Astrocyte (in vitro differentiated cells and primary cell): ENCODE data around the gene TRAK1. TPM values are rescaled to one million over a fixed set of nuclear protein-coding genes. Genes with fewer than 3 reads are reported as not detected.

Experiments used
- DNase-seq: peaks from one replicate; pipeline ENCODE4 v3.0.0-alpha.2; 2010; ENCODE audit warnings: low read depth
- FAIRE-seq: peaks from 2 replicates; lab custom pipeline; 2011; peaks lifted over from hg19 to GRCh38; lab: Jason Lieb, UNC
- H2AFZ ChIP-seq: 2 replicates; pipeline ENCODE4 v1.6.0; 2012; ENCODE audit warnings: low read depth, low read length, inconsistent platforms
- H3K27ac ChIP-seq: 2 replicates; pipeline ENCODE4 v1.5.1; 2011; ENCODE audit warnings: low read depth, low read length, inconsistent platforms
- H3K27me3 ChIP-seq: 2 replicates; pipeline ENCODE4 v1.6.0; 2011; ENCODE audit warnings: low read length, inconsistent platforms; ENCODE audit not compliant: insufficient read depth
- H3K36me3 ChIP-seq: 2 replicates; pipeline ENCODE4 v1.5.1; 2011; ENCODE audit warnings: low read length, inconsistent platforms; ENCODE audit not compliant: insufficient read depth
- H3K4me1 ChIP-seq: 2 replicates; pipeline ENCODE4 v1.5.1; 2011; ENCODE audit warnings: low read length, inconsistent platforms; ENCODE audit not compliant: insufficient read depth
- H3K4me2 ChIP-seq: 2 replicates; pipeline ENCODE4 v1.6.0; 2012; ENCODE audit warnings: low read length, inconsistent platforms
- H3K4me3 ChIP-seq: 2 replicates; pipeline ENCODE4 v1.5.1; 2011; ENCODE audit warnings: low read depth, mild to moderate bottlenecking, low read length, inconsistent platforms; ENCODE audit not compliant: insufficient read depth
- H3K79me2 ChIP-seq: 2 replicates; pipeline ENCODE4 v1.6.0; 2012; ENCODE audit warnings: mild to moderate bottlenecking, low read length, inconsistent platforms; ENCODE audit not compliant: insufficient read depth
- H3K9ac ChIP-seq: 2 replicates; pipeline ENCODE4 v1.6.0; 2012; ENCODE audit warnings: mild to moderate bottlenecking, low read length, inconsistent platforms
- H3K9me3 ChIP-seq: 2 replicates; pipeline ENCODE4 v1.5.1; 2012; ENCODE audit warnings: low read depth, mild to moderate bottlenecking, low read length, inconsistent platforms; ENCODE audit not compliant: insufficient read depth
- H4K20me1 ChIP-seq: 2 replicates; pipeline ENCODE4 v1.6.0; 2012; ENCODE audit warnings: low read length, inconsistent platforms; ENCODE audit not compliant: insufficient read depth
- H3K27ac Mint-ChIP-seq: one replicate; pipeline ENCODE4 v1.8.0; 2021; ENCODE audit warnings: mild to moderate bottlenecking, mixed read lengths; ENCODE audit not compliant: unreplicated experiment
- H3K27me3 Mint-ChIP-seq: one replicate; pipeline ENCODE4 v1.8.0; 2021; ENCODE audit warnings: low read depth, mixed read lengths; ENCODE audit not compliant: unreplicated experiment
- H3K36me3 Mint-ChIP-seq: one replicate; pipeline ENCODE4 v1.8.0; 2021; ENCODE audit warnings: low read depth, mixed read lengths; ENCODE audit not compliant: unreplicated experiment
- H3K4me1 Mint-ChIP-seq: one replicate; pipeline ENCODE4 v1.8.0; 2021; ENCODE audit warnings: low read depth, mixed read lengths; ENCODE audit not compliant: unreplicated experiment
- H3K4me3 Mint-ChIP-seq: one replicate; pipeline ENCODE4 v1.8.0; 2021; ENCODE audit warnings: mild to moderate bottlenecking, moderate library complexity, mixed read lengths; ENCODE audit not compliant: unreplicated experiment
- H3K9me3 Mint-ChIP-seq: one replicate; pipeline ENCODE4 v1.8.0; 2021; ENCODE audit warnings: mild to moderate bottlenecking, mixed read lengths; ENCODE audit not compliant: unreplicated experiment
- CTCF ChIP-seq: IDR thresholded peaks from 2 replicates; pipeline ENCODE4 v1.5.1; 2011; ENCODE audit warnings: low read depth, mild to moderate bottlenecking, inconsistent platforms, low read length, moderate library complexity; ENCODE audit not compliant: insufficient read depth
- EZH2 ChIP-seq: IDR thresholded peaks from 2 replicates; pipeline ENCODE4 v1.6.1; 2012; ENCODE audit warnings: mild to moderate bottlenecking, low read length, inconsistent platforms; ENCODE audit not compliant: insufficient read depth
- total RNA-seq: library from RNA; stranded (reverse); gene quantifications from 2 replicates; pipeline ENCODE4 v1.2.1, GENCODE V29; 2021

Gene TRAK1
- total RNA-seq, 1 donor from 2014 or later = 56.2 TPM

GRCh38 chr3:42271786-42272185 is 180.6 kb downstream of the TRAK1 start:
- no peak overlapping the region for H3K4me2 ChIP-seq
- no peak overlapping the region for H2AFZ ChIP-seq
- TF ChIP-seq CTCF (no peak), EZH2 (no peak)
- peaks cover 16% of the 10 kb centered on the region for H3K9me3 Mint-ChIP-seq
- no peak overlapping the region for H3K4me3 Mint-ChIP-seq
- no peak overlapping the region for H3K4me3 ChIP-seq
- H3K4me1 Mint-ChIP-seq = no peaks in the 10 kb centered on the region
- peaks cover 53% of the 10 kb centered on the region for H3K27me3 Mint-ChIP-seq
- H4K20me1 ChIP-seq = no peaks in the 10 kb centered on the region
- H3K27me3 ChIP-seq = peaks cover 24% of the 10 kb centered on the region
- no peak overlapping the region for H3K27ac Mint-ChIP-seq
- no peak overlapping the region for H3K27ac ChIP-seq
- no peaks in the 10 kb centered on the region for H3K79me2 ChIP-seq
- DNase-seq = no peak
- no peaks in the 10 kb centered on the region for H3K4me1 ChIP-seq
- no peak overlapping the region for H3K9ac ChIP-seq
- no peak for FAIRE-seq
- no peaks in the 10 kb centered on the region for H3K9me3 ChIP-seq
- H3K36me3 ChIP-seq = no peaks in the 10 kb centered on the region
- no peaks in the 10 kb centered on the region for H3K36me3 Mint-ChIP-seq

GRCh38 chr3:42273361-42273760 is 182.2 kb downstream of the TRAK1 start:
- Mint-ChIP-seq H3K27ac (no peak overlapping the region), H3K36me3 (no peaks in the 10 kb centered on the region), H3K27me3 (peaks cover 52% of the 10 kb centered on the region), H3K9me3 (peaks cover 12% of the 10 kb centered on the region), H3K4me1 (no peaks in the 10 kb centered on the region), H3K4me3 (no peak overlapping the region)
- no peaks in the 10 kb centered on the region for H4K20me1 ChIP-seq
- no peak overlapping the region for H3K4me2 ChIP-seq
- DNase-seq (no peak), FAIRE-seq (no peak)
- H2AFZ ChIP-seq = no peak overlapping the region
- TF ChIP-seq EZH2 = no peak
- TF ChIP-seq CTCF = no peak
- H3K9ac ChIP-seq = no peak overlapping the region
- no peak overlapping the region for H3K27ac ChIP-seq
- H3K79me2 ChIP-seq = no peaks in the 10 kb centered on the region
- no peak overlapping the region for H3K4me3 ChIP-seq
- no peaks in the 10 kb centered on the region for H3K4me1 ChIP-seq
- peaks cover 18% of the 10 kb centered on the region for H3K27me3 ChIP-seq
- no peaks in the 10 kb centered on the region for H3K36me3 ChIP-seq
- H3K9me3 ChIP-seq = no peaks in the 10 kb centered on the region

- Histone ChIP-seq H4K20me1 (no peaks in the 10 kb centered on the region), H3K36me3 (no peaks in the 10 kb centered on the region), H3K4me1 (no peaks in the 10 kb centered on the region), H3K27me3 (peaks cover 12% of the 10 kb centered on the region), H3K27ac (no peak overlapping the region), H3K79me2 (no peaks in the 10 kb centered on the region), H3K9ac (no peak overlapping the region), H3K4me3 (no peak overlapping the region), H3K9me3 (no peaks in the 10 kb centered on the region), H2AFZ (no peak overlapping the region), H3K4me2 (no peak overlapping the region)
- H3K4me1 Mint-ChIP-seq = no peaks in the 10 kb centered on the region
- no peak overlapping the region for H3K27ac Mint-ChIP-seq
- no peak overlapping the region for H3K4me3 Mint-ChIP-seq
- TF ChIP-seq EZH2 (no peak), CTCF (no peak)
- DNase-seq (no peak), FAIRE-seq (no peak)
- H3K9me3 Mint-ChIP-seq = peaks cover 17% of the 10 kb centered on the region
- H3K27me3 Mint-ChIP-seq = peaks cover 46% of the 10 kb centered on the region
- H3K36me3 Mint-ChIP-seq = no peaks in the 10 kb centered on the region
Measured at GRCh38 chr3:42274266-42274665, 183.1 kb downstream of the TRAK1 start.
